ENCODE measurements around the gene ADAM33. TPM values are rescaled to one million over a fixed set of nuclear protein-coding genes. Genes with fewer than 3 reads are reported as not detected.

Gene ADAM33
- polyA plus RNA-seq, 1 donor from 2014 or later, result not detected

- Histone ChIP-seq H4K20me1 (ENCODE audit: insufficient read depth) (no peaks in the 10 kb centered on the region), H3K27ac (ENCODE audit: low read length) (no peak overlapping the region), H3K9me3 (ENCODE audit: low read length) (no peaks in the 10 kb centered on the region), H3K27me3 (ENCODE audit: insufficient read depth, low read depth, low read length) (no peaks in the 10 kb centered on the region), H3K9me2 (ENCODE audit: insufficient read depth, low read length) (no peaks in the 10 kb centered on the region), H3F3A (ENCODE audit: insufficient read depth, low read length, poor library complexity, severe bottlenecking) (no peaks in the 10 kb centered on the region), H3K36me3 (ENCODE audit: insufficient read depth, low read length) (no peaks in the 10 kb centered on the region), H3K4me2 (ENCODE audit: low read length) (no peak overlapping the region), H3K9ac (ENCODE audit: low read length) (no peak overlapping the region), H3K4me3 (ENCODE audit: low read length) (no peak overlapping the region), H3K79me2 (replicated peaks; ENCODE audit: insufficient read depth, low read length) (no peaks in the 10 kb centered on the region), H2AFZ (ENCODE audit: low read depth, low read length) (no peak overlapping the region)
- no peak for TF ChIP-seq REST (IDR thresholded peaks at IDR 0.05; ENCODE audit: borderline replicate concordance)
- TF ChIP-seq EP300 (conservative IDR thresholded peaks at IDR 0.05; ENCODE audit: poor library complexity, severe bottlenecking), result no peak
- TF ChIP-seq SMC3 (conservative IDR thresholded peaks at IDR 0.05; ENCODE audit: poor library complexity), result no peak
- TF ChIP-seq RAD21 (conservative IDR thresholded peaks at IDR 0.05), result no peak
- TF ChIP-seq POLR2AphosphoS5 (IDR thresholded peaks at IDR 0.05), result no peak
- no peak for TF ChIP-seq MXI1 (conservative IDR thresholded peaks at IDR 0.05; ENCODE audit: poor library complexity, severe bottlenecking)
- TF ChIP-seq CTCF (IDR thresholded peaks at IDR 0.05; ENCODE audit: poor library complexity, severe bottlenecking), result no peak
- no peak for TF ChIP-seq EZH2 (IDR thresholded peaks at IDR 0.05; ENCODE audit: borderline replicate concordance, insufficient read depth, low read length, poor library complexity, severe bottlenecking)
- no peak for TF ChIP-seq TAF1 (IDR thresholded peaks at IDR 0.05; ENCODE audit: low read depth)
Measured at GRCh38 chr20:3701061-3701998, 19.5 kb upstream of the ADAM33 start.

- no peak for TF ChIP-seq EP300 (conservative IDR thresholded peaks at IDR 0.05; ENCODE audit: poor library complexity, severe bottlenecking)
- no peak for TF ChIP-seq TAF1 (IDR thresholded peaks at IDR 0.05; ENCODE audit: low read depth)
- Histone ChIP-seq H3K4me3 (ENCODE audit: low read length) (no peak overlapping the region), H3K9me3 (ENCODE audit: low read length) (no peaks in the 10 kb centered on the region), H3K79me2 (replicated peaks; ENCODE audit: insufficient read depth, low read length) (no peaks in the 10 kb centered on the region), H3K36me3 (ENCODE audit: insufficient read depth, low read length) (no peaks in the 10 kb centered on the region), H3K27me3 (ENCODE audit: insufficient read depth, low read depth, low read length) (no peaks in the 10 kb centered on the region), H3K4me2 (ENCODE audit: low read length) (no peak overlapping the region), H2AFZ (ENCODE audit: low read depth, low read length) (no peak overlapping the region), H3K9ac (ENCODE audit: low read length) (no peak overlapping the region), H3K9me2 (ENCODE audit: insufficient read depth, low read length) (no peaks in the 10 kb centered on the region), H3F3A (ENCODE audit: insufficient read depth, low read length, poor library complexity, severe bottlenecking) (no peaks in the 10 kb centered on the region), H4K20me1 (ENCODE audit: insufficient read depth) (no peaks in the 10 kb centered on the region), H3K27ac (ENCODE audit: low read length) (no peak overlapping the region)
Measured at GRCh38 chr20:3699037-3699436, 17.2 kb upstream of the ADAM33 start.
